CD1c-positive myeloid dendritic cell (primary cell): ENCODE measurements around the gene CDX2.

Experiments
- DNase-seq: peaks from one replicate; pipeline ENCODE4 v3.0.0-alpha.2; 2016; ENCODE audit errors: extremely low spot score

Gene CDX2

GRCh38 chr13:27979001-27979643 is 10.0 kb upstream of the CDX2 start:
- DNase-seq = no peak

GRCh38 chr13:27978301-27978968 is 9.3 kb upstream of the CDX2 start:
- no peak for DNase-seq

GRCh38 chr13:27977476-27978300 is 8.6 kb upstream of the CDX2 start:
- no peak for DNase-seq

GRCh38 chr13:27976362-27977091 is 7.4 kb upstream of the CDX2 start:
- no peak for DNase-seq

GRCh38 chr13:27975564-27976361 is 6.6 kb upstream of the CDX2 start:
- no peak for DNase-seq

GRCh38 chr13:27973961-27974662 is 5.0 kb upstream of the CDX2 start:
- no peak for DNase-seq

GRCh38 chr13:27973291-27973690 is 4.2 kb upstream of the CDX2 start:
- DNase-seq = no peak

GRCh38 chr13:27972478-27972820 is 3.3 kb upstream of the CDX2 start:
- no peak for DNase-seq

- no peak for DNase-seq
Observed at GRCh38 chr13:27971776-27972477, 2.8 kb upstream of the CDX2 start.

GRCh38 chr13:27971236-27971645 is 2.1 kb upstream of the CDX2 start:
- no peak for DNase-seq

GRCh38 chr13:27970382-27971235 is 1.5 kb upstream of the CDX2 start:
- DNase-seq = no peak

GRCh38 chr13:27969866-27970229 is 733 bp upstream of the CDX2 start:
- no peak for DNase-seq

GRCh38 chr13:27968316-27969081 is 616 bp downstream of the CDX2 start:
- DNase-seq = no peak

GRCh38 chr13:27967736-27968315 is 1.3 kb downstream of the CDX2 start:
- no peak for DNase-seq

- peak; percentile 17 for DNase-seq
Observed at GRCh38 chr13:27967203-27967735, 1.8 kb downstream of the CDX2 start.

- DNase-seq = no peak
Observed at GRCh38 chr13:27966641-27967202, 2.4 kb downstream of the CDX2 start.
